HG03280 (cell line): ENCODE data around the gene PTGER2.

Experiments
- ATAC-seq: cut with Tn5 transposase; IDR thresholded peaks from one replicate; pipeline ENCODE4 v1.9.1; 2021; ENCODE audit warnings: mild to moderate bottlenecking, moderate library complexity; ENCODE audit not compliant: unreplicated experiment

The PTGER2 gene

DNA sequence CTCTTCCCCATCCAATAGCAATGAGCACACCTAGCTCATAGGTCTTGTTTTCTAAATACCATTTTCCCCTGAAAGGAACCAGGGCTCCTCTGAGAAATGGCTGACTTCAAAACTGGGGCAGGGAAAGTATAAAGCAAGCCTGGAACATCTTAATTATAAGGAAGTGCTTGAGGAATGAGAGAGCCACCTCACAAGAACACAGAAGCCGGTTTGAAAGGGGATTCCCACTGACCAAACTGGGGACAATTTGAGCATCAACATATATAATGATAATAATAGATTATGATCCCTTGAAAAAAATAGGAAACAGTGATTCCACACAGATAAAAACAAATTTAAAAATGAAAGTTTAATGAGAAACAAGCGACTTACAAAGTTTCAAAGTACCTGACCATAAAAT lies 22.1 kb downstream of the PTGER2 start:
- no peak for ATAC-seq

DNA sequence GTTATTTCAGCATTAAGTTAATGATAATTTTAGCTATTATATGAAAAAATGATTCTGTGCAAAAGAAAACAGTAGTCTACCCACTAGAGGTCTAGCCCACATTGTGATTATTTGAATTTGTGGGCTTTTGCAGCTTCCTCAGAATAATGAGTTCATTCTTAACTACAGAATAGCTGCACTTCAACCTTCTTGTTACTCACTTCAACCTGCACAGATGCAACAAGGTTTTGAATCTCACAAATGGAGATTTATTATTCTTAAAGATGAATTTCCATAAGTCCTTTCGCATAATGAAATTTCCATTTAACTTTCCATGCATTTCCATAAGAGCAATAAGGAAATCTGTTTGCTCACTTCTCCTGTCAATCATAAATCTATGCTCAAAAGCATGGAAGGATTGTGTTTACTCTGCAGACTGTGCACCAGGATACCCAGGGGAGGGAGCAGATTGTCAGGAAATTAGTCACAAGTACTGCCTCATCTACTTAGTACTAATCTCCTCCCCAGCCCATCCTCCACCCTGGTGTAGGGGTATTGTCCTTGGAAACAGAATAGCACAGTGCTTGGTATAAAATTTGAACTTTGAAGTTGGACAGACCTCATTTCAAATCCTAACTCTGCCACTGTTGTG lies 24.1 kb downstream of the PTGER2 start:
- ATAC-seq = no peak

DNA sequence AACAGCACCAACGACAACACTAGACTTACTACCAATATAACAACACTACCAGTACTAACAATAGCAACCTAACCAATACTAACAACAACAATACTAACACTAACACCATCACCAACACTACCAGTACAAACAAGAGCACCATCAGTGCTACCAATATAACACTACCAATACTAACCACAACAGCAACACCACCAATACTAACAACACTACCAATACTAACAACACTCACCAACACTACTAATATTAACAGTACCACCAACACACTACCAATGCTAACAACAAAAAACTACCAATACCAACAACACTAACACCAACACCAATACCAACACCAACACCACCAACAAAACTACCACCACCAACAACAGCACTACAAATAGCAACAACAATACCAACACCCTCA lies 25.1 kb downstream of the PTGER2 start:
- ATAC-seq = no peak

DNA sequence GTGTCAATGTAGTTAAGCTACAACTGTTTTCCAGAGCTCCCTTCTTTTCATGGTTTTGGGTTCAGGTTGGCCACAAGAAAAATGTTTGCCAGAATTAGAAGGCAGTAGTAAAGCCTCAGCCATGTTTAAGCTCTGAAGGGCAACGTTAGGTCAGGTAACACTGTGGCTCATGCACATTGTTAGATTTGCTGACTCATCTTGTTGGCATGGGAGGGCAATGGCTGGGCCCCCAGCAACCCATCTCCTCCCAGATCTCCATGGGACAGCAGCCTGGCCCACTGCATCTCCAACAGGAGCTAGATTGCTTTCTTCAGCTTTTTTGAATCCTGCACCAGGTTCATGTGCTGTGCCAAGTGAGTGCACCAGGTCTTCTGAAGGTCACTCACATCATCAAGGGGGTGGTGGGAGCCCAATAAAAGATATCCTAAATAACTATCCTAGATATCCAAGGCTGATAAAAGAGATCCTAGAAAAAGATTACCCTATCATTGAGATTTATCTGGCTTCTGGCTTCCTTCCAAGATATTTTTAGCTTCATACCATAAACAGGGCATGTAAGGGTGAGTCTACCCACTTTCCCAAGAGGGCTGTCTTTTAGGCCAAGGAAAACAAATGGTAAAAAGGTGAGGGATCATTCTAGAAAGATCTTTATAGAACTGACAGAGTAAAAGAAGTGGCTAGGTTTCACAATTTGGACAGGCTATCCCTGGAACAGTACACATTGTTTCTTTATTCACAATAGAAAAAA lies 28.9 kb downstream of the PTGER2 start:
- ATAC-seq = no peak

DNA sequence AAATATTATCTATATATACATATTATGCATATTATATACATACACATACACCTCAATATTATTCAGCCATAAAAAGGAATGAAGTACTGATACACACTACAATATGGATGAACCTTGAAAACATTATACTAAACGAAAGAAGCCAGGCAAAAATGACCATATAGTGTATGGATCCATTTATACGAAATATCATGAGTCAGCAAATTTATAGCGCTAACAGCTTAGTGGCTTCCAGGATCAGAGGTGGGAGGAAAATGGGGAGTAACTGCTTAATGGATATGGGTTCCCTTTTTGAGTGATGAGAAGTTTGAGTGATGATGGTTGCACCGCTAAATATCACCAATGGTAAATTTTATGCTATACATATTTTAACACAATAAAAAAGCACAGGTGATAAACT lies 32.7 kb downstream of the PTGER2 start:
- ATAC-seq = no peak

DNA sequence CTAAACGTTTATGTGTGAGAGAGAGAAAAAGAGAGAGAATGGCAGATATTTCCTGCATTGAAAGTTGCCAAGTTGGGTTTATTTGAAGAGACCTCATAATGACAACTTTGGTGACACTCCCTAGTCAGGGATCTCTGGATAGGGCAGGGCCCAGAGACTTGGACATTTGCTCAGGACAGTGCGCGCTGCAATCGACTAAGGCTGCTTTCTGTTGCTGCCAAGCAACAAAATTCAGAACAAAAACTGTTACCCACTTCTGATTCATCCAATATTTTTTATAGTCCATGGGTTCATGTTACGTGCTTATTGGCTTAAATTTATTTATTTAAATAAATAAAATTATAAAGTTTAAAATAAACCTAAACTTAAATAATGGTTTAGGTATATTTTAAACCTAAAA lies 34.2 kb downstream of the PTGER2 start:
- no peak for ATAC-seq

DNA sequence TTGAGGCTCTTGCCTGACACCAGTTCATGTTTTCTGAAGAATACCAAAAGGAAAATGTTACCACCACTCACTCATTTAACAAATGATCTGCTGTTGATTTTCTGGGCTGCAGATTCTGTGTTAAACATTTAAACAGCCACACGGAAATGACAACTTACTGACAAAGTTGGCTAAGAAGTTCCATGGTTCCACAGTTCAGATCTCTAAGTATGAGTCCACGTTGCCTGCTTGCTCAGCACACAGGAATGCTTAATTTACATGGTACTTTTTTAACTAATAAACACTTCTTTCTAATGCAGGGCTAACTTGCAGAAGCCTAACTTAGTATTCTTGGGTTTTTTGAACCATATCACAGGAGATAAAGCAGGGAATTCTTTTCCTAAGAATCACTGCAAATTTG lies 34.7 kb downstream of the PTGER2 start:
- ATAC-seq = no peak

DNA sequence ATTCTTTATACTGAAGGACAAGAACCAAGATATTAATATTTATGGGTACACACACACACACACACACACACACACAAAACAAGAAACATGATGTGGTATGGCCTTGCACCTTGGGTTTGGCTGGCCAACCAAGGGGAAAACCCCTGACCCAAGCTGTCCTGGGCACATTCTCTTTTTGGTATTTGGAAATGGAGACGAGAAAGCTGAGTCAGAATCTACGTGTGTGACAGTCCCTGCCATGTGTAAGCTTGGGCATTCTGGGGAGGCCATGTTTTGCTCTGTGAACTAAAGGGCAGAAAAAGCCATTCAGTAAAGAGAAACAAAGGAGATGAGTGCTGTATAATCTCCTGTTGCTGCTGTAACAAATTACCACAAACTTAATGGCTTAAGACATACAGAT lies 35.6 kb downstream of the PTGER2 start:
- no peak for ATAC-seq

DNA sequence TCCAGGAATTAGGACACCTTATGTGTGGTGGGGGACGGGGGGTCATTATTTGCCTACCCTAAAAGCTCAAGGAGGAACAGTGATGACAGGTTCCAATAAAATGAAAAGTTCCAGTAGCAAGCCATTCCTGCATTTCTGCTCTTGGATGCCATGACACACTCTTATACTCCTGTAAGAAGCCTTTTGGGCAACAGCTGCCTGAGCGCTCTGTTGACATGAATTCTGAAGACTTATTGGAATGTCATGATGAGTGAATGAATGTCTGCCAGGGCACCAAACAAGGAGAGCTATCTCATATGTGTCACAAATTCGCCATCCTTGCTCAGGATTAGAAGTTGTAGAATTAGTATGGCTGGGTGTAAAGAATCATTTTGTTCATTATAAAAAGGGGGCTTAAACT lies 36.3 kb downstream of the PTGER2 start:
- ATAC-seq = no peak

DNA sequence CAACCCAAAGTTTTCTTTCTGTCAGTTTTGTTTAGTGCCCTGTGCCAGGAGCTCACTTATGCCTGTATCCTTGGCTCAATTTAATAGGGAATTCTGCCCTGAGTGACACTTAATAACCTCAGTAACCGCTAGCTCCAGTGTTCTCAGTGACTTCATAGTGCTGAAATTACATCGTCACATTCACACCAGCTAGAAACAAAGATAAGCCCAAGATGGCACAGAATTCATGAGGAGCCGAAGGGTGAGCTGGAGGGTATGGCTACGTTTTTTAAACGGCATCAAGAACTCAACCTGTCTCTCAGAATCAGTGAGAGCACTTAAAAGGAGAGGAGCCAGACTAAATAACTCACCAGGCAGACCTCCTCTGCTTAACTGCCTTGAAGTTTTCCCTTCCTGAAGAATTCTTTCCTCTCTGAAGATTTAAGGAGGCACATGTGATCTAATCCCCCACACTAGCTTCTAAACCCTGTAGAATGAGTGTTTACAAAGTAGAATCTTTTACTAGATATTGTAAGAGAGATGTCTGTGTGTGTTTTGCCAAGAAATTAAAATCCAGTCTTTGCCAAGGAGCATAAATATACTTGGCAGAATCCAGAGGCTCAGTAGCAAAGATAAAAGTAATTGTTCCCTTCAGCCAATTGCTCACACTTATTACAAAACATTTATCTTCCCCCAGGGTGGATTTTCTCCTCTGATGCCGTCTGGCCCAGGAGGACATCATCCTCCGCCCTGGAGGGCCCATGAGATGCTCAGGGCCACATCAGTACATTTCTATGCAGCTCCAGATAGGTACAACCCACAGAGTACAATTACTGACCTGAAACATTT lies 37.3 kb downstream of the PTGER2 start:
- no peak for ATAC-seq

DNA sequence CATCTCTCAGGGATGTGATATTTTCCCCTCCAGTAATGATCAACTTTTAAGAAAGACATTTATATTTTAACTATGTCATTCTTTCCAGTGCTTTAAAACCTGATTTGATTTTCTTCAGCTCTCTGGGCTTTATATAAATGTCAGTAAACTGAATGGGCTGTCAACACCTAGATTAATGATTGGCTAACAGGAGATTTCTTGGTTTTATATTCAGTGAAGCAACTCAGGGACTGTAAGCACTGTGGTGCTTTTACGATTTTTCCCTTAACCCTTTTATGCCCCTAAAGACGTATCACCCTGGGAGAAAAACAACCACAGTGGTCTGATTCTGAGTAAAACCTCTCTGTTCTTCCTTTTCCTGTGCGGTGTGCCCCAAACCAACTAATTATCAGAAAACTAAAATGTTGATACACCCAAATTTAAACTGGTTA lies 38.0 kb downstream of the PTGER2 start:
- ATAC-seq = peak; percentile 68

DNA sequence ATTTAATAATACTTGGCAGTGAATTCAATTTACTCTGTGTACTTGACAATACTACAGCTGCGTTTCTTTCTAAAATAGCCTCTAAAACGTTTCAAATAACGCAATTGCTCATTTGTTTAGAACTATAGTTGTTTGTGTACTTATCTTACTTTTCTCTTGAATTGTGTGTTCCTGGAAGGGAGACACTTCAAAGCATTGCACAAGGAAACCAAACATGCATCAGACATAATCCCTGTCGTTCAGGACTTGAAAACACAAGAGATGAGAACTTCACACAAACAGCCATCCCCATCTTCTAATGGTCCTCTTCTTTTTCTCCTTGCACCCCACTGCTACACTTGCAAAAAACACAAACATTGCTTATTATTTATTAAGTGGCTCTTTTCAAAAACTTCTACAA lies 38.5 kb downstream of the PTGER2 start:
- peak; percentile 13 for ATAC-seq

DNA sequence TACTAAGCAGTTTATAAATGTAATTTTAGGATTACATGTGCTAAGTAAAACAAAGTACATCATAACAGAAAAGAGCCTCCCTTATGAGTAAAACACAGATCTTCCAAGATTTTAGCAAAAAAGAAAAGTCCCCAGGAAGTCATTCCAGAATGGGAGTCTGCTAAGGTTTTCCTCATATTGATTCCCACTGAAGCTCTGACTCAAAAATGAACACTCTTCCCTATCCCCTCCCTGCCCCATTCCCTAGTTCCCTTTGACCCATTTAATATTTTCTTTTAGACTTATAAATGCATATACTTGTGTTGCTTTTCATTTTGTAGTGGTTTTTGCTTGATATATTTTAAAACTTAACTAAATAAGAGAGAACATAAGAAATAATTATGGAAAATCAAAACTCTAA lies 40.1 kb downstream of the PTGER2 start:
- no peak for ATAC-seq

DNA sequence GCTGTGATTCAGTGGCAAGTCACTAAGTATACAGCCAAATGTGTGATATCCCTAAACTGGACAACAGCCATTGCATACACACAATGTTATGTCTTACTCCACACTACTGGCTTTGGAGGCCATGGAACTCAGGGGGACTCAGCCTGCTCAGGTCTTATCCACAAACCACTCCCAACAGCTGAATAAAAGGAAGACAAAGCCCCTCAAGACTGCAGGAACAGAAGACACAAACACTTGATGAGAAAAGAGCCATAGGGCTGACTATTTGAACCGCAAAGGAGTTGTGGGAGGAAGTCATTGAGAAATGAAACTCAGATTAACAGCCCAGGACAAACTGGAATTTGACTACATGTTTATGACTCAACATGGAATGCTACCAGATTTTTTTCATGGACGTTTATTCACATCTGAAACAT lies 40.9 kb downstream of the PTGER2 start:
- no peak for ATAC-seq

DNA sequence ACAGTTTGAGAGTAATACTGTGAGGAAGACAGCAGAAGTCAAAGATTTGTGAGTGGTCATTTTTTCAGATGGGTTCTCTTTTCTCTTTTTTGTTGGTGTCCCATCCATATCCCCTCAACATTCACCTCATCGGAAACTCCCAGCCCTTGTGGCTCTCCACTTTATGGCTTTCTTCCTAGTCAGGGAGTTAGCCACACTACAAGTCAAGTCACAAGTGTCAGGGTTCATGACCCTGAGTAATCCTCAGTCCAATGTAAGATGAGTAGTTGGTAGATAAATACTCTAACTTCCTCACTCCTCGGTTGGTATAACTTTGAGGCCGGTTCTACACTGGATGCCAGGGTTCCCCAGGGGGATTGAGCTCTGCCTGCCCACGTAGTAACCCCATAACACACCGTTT lies 41.4 kb downstream of the PTGER2 start:
- ATAC-seq = no peak

DNA sequence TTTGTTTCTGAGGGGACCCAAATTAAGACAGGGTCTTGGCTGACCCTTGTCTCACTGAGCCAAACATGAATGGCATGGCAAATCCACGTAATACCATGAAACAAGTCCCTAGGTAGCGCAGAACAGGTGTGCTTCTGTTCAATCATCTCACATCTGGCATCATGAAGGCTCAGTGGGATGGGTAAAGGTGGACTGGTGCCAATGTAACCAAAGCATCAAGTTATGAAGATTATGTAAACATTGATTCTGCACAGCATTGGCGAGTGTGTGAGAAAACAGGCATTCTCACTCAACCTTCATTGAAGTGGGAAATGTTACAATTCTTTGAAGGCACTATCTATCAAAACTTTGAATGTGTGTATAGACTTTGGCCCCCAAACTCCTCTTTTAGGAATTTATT lies 41.9 kb downstream of the PTGER2 start:
- ATAC-seq = no peak

DNA sequence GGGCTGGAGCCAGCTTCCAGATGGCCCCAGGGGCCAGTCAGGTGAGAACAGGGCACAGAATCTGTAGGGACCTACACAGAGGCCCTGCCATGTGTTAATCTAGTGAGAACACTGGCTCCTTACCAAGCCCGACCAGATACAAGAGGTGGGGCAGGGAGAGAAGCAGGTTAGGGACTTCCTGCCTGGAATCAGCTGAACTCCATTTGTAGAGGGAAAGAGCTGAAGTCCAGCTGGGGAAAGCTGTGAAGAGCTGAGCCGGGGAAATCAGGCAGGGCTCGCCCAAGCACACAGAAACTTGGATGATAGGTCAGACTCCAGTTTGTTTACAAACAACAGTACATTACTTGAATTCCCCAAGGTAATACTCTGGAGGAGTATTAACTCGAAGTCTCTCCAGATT lies 46.7 kb downstream of the PTGER2 start:
- no peak for ATAC-seq

DNA sequence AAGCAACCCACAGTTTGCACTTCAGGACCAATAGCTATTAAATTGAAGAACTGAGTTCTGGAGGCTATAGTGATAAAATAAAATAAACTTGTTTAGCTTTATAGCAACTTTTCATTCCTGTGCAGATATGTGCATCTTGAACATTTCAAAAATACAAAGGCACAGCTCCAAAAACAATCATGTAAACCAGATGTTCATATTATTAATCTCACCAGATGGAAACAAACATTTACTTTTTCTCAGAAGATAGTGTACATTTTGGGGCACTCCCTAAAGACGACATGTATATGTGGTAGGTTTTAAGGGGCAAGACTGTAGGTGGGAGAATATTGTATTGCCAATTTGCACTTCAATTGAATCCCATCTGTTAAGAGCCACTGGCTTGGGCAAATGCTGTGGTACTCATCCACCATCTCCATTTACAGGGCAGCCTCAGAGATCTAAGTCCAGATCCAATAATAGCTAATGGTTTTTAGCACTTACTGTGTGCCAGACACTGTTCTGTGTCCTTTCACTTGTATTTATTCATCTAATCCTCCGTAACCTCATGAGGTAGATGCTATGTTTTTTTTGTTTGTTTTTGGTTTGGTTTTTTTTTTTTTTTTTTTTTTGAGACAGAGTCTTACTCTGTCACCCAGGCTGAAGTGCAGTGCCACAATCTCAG lies 49.1 kb downstream of the PTGER2 start:
- no peak for ATAC-seq

DNA sequence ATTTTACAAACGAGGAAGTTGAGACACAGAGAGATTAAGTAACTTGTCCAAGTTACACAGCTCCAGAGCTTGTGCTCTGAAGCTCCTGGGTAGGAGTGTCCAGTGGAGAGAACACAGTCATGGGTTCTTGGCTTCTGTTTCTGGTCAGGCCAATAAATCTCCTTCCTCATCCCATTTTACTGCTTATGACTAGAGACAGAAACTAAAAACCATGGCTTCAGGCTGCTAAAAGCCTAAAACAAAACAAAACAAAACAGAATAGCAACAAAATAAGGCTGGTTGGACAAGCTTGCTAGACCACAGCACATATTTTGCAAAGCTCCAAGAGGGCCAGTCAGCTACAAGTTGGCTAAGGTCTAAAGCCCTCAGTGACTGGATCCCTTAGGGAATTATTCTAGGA lies 49.8 kb downstream of the PTGER2 start:
- no peak for ATAC-seq

DNA sequence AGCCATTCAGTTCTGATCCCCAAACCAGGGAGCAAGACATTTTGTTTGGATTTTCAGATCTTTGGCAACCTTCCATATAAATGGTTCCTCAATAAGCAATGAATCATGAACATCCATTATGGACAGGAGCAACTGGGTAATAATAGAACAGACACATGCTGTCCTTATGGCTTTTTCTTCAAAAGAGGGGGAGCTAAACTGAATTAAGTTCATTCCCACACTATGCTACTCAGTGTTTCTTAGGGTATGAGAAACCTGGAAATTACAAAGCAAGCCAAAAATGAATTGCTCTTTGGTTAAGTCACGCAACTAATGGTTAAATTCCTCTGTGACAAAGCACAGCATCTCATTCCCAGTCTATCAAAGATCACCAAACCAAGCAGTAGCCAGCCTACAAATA lies 51.0 kb downstream of the PTGER2 start:
- no peak for ATAC-seq

DNA sequence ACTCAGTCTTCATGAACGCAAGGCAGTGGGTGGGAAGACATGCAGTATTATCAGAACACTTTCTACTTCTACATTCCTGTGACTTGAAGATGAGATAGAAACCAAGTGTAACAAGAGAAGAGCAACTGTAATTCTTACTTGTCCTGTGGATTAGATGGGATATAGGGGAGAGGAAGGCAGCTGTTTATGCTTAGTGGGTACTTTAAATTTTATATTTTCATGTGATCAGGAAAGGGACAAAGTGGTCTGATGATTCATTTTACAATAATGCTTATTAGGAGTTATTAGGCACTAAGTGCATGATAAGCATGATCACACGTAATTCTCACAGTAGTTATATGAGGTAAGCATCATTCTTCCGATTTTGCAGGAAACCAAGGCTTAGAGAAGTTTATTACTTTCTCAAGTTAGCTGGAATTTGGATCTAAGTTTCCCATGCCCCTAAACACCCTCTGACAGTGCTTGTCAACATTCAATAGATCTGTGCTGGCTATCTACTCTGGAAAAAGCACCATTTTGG lies 52.7 kb downstream of the PTGER2 start:
- ATAC-seq = no peak
